BLaER1 treated with 17β-estradiol and CSF1 and Interleukin-3, amounts not matched to agents 10 nM and 100 nM (cell line): Measurements from ENCODE around the gene GJA10.
"Not testable (repeated sequence)": the region's sequence is repeated elsewhere in the genome, so short reads cannot be mapped to it uniquely, and the experiment has no call there.

ENCODE experiments used
- H3K27ac ChIP-seq, 11 experiments: shearing (Covaris generic); formaldehyde crosslinking; 2 replicates each; pipeline ENCODE4 v1.8.1; 2022
- H3K27me3 ChIP-seq, 11 experiments: shearing (Covaris generic); formaldehyde crosslinking; 2 replicates each; pipeline ENCODE4 v1.8.1; 2022
- H3K36me3 ChIP-seq, 11 experiments: shearing (Covaris generic); formaldehyde crosslinking; 2 replicates each; pipeline ENCODE4 v1.8.1; 2022
- H3K4me1 ChIP-seq, 10 experiments: shearing (Covaris generic); formaldehyde crosslinking; 2 replicates each; pipeline ENCODE4 v1.8.1; 2022
- H3K4me2 ChIP-seq, 11 experiments: shearing (Covaris generic); formaldehyde crosslinking; 2 replicates each; pipeline ENCODE4 v1.8.1; 2022
- H3K4me3 ChIP-seq, 10 experiments: shearing (Covaris generic); formaldehyde crosslinking; 2 replicates each; pipeline ENCODE4 v1.8.1; 2022
- H3K9ac ChIP-seq, 11 experiments: shearing (Covaris generic); formaldehyde crosslinking; 2 replicates each; pipeline ENCODE4 v1.8.1; 2022
- H3K9me3 ChIP-seq, 11 experiments: shearing (Covaris generic); formaldehyde crosslinking; replicated peaks in 1 of 11; 2 replicates each; pipeline ENCODE4 v1.8.1; 2022
- H4K20me1 ChIP-seq, 11 experiments: shearing (Covaris generic); formaldehyde crosslinking; 2 replicates each; pipeline ENCODE4 v1.8.1; 2022
- Cebpa-rat ChIP-seq, 11 experiments: shearing (Covaris generic); IDR thresholded peaks; 2 replicates each; pipeline ENCODE4 v1.8.1; 2022

The GJA10 gene

DNA sequence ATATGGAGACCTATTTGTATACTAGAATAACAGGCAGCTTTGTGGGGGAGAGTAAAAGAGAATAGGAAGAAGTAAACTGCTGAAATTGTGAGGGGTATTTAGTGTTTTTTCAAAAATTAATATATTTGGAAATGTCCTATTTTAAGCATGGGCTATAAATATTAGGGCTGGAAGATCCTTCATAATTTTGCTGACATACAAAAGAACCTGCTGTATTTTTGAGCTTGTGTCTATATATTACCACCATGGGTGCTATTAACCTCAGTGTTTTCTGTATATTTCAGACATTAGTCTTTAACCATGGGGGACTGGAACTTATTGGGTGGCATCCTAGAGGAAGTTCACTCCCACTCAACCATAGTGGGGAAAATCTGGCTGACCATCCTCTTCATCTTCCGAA lies at the start of gene GJA10:
GJA10 (plus strand) TSS at position 301 of the 400 bp plus-strand sequence; CDS start at position 301, 0 bp downstream.
- TF ChIP-seq Cebpa-rat (IDR thresholded peaks at IDR 0.05), result no peak
- no peaks in the 10 kb centered on the region for H3K4me1 ChIP-seq
- no peak within 1 kb of the TSS for H3K27ac ChIP-seq
- H3K4me2 ChIP-seq, result no peak within 1 kb of the TSS
- H4K20me1 ChIP-seq, result no peaks in the 10 kb centered on the region
- no peaks in the 10 kb centered on the region for H3K27me3 ChIP-seq
- no peak within 1 kb of the TSS for H3K4me3 ChIP-seq
- H3K36me3 ChIP-seq, result no peaks in the 10 kb centered on the region
- no peaks in the 10 kb centered on the region for H3K9me3 ChIP-seq
- no peak within 1 kb of the TSS for H3K9ac ChIP-seq

DNA sequence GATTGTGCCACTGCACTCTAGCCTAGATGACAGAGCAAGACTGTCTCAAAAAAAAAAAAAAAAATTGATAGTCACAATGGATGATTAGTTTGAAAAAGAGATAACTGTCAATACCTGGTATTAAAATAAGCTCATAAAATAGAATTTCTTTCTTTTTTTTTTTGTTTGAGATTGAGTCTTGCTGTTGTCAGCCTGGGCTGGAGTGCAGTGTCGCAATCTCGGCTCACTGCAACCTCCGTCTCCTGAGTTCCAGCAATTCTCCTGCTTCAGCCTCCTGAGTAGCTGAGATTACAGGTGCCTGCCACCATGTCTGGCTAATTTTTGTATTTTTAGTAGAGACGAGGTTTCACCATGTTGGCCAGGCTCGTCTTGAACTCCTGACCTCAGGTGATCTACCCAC lies 46.8 kb upstream of the GJA10 start:
- not testable (repeated sequence) for H3K4me1 ChIP-seq, H3K9me3 ChIP-seq, H3K4me2 ChIP-seq, H4K20me1 ChIP-seq, H3K27ac ChIP-seq, H3K27me3 ChIP-seq, H3K9ac ChIP-seq, H3K4me3 ChIP-seq
- peaks cover 0 to 44% (median 9%) of the 10 kb centered on the region in 11 experiments; a peak in 11 of 22 replicates for H3K36me3 ChIP-seq

GRCh38 chr6:89853068-89853467 lies 41.2 kb upstream of the GJA10 start:
- no peaks in the 10 kb centered on the region for H4K20me1 ChIP-seq
- no peak overlapping the region for H3K27ac ChIP-seq
- no peaks in the 10 kb centered on the region for H3K9me3 ChIP-seq
- no peak overlapping the region for H3K4me2 ChIP-seq
- peaks cover 0 to 3% (median 0%) of the 10 kb centered on the region in 10 experiments; a peak in 2 of 20 replicates for H3K4me1 ChIP-seq
- H3K36me3 ChIP-seq, result peaks cover 25 to 80% (median 44%) of the 10 kb centered on the region in 11 experiments; a peak in 19 of 22 replicates
- TF ChIP-seq Cebpa-rat (IDR thresholded peaks at IDR 0.05), result no peak
- H3K27me3 ChIP-seq, result no peaks in the 10 kb centered on the region
- no peak overlapping the region for H3K9ac ChIP-seq
- no peak overlapping the region for H3K4me3 ChIP-seq

- no peaks in the 10 kb centered on the region for H3K9me3 ChIP-seq
- no peaks in the 10 kb centered on the region for H3K27me3 ChIP-seq
- no peak overlapping the region for H3K27ac ChIP-seq
- H3K4me1 ChIP-seq, result peaks cover 0 to 22% (median 0%) of the 10 kb centered on the region in 10 experiments; a peak in 5 of 20 replicates
- no peak overlapping the region for H3K9ac ChIP-seq
- no peak overlapping the region for H3K4me3 ChIP-seq
- H3K36me3 ChIP-seq, result peaks cover 30 to 93% (median 69%) of the 10 kb centered on the region in 11 experiments; a peak in 21 of 22 replicates
- H3K4me2 ChIP-seq, result 0 out of 22 replicates have a peak overlapping the region, but pooled peaks of 1 of the 11 experiments have one; percentile 6
- no peaks in the 10 kb centered on the region for H4K20me1 ChIP-seq
- no peak for TF ChIP-seq Cebpa-rat (IDR thresholded peaks at IDR 0.05)
Observed at GRCh38 chr6:89858041-89858440, 36.2 kb upstream of the GJA10 start.

DNA sequence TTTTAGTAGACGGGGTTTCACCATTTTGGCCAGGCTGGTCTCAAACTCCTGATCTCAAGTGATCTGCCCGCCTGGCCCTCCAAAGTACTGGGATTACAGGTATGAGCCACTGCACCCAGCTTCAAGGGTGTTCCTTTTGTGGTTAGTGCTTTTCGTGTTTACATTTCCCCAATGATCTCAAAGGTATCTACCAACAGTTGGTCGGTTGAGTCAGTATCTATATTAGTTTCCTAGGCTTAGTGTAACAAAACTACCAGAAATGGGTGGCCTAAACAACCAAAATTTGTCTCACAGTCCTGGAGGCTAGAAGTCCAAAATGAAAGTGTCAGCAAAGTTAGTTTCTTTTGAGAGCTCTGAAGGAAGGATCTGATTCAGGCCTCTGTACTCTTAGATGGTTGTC lies 34.5 kb upstream of the GJA10 start:
- no peak for TF ChIP-seq Cebpa-rat (IDR thresholded peaks at IDR 0.05)
- Histone ChIP-seq H3K27ac (no peak overlapping the region), H3K9ac (no peak overlapping the region), H3K4me1 (peaks cover 0 to 22% (median 0%) of the 10 kb centered on the region in 10 experiments; a peak in 5 of 20 replicates), H3K36me3 (peaks cover 13 to 93% (median 75%) of the 10 kb centered on the region in 11 experiments; a peak in 20 of 22 replicates), H3K27me3 (no peaks in the 10 kb centered on the region), H3K4me3 (no peak overlapping the region), H3K9me3 (no peaks in the 10 kb centered on the region), H3K4me2 (peak overlapping the region in 2 of 11 experiments; percentile 33 to 37; a peak in 2 of 22 replicates), H4K20me1 (no peaks in the 10 kb centered on the region)

- Histone ChIP-seq H3K4me1 (peaks cover 0 to 22% (median 0%) of the 10 kb centered on the region in 10 experiments; a peak in 5 of 20 replicates), H3K36me3 (peaks cover 14 to 100% (median 84%) of the 10 kb centered on the region in 11 experiments; a peak in 21 of 22 replicates), H3K9me3 (no peaks in the 10 kb centered on the region), H3K9ac (no peak overlapping the region), H3K27me3 (no peaks in the 10 kb centered on the region), H4K20me1 (no peaks in the 10 kb centered on the region), H3K4me2 (no peak overlapping the region), H3K27ac (no peak overlapping the region), H3K4me3 (no peak overlapping the region)
- TF ChIP-seq Cebpa-rat (IDR thresholded peaks at IDR 0.05), result no peak
Observed at GRCh38 chr6:89862273-89862672, 32.0 kb upstream of the GJA10 start.

DNA sequence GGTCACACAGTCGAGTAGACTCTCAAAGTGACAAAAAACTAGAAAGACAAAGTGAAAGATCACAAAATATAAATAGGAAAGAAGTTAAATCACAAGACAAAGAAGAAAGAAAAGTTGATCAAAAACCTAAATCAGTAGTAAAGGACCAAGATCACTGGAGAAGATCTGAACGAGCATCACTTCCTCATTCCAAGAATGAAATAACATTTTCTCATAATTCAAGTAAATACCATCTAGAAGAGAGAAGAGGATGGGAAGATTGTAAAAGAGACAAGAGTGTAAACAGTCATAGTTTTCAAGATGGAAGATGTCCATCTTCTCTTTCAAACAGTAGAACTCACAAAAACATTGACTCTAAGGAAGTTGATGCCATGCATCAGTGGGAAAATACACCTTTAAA lies 31.6 kb upstream of the GJA10 start:
- Histone ChIP-seq H4K20me1 (no peaks in the 10 kb centered on the region), H3K9me3 (no peaks in the 10 kb centered on the region), H3K4me2 (no peak overlapping the region), H3K27me3 (no peaks in the 10 kb centered on the region), H3K27ac (no peak overlapping the region), H3K9ac (no peak overlapping the region), H3K36me3 (peaks cover 18 to 100% (median 84%) of the 10 kb centered on the region in 11 experiments; a peak in 21 of 22 replicates), H3K4me3 (no peak overlapping the region), H3K4me1 (peaks cover 0 to 22% (median 0%) of the 10 kb centered on the region in 10 experiments; a peak in 5 of 20 replicates)
- TF ChIP-seq Cebpa-rat (IDR thresholded peaks at IDR 0.05), result no peak

DNA sequence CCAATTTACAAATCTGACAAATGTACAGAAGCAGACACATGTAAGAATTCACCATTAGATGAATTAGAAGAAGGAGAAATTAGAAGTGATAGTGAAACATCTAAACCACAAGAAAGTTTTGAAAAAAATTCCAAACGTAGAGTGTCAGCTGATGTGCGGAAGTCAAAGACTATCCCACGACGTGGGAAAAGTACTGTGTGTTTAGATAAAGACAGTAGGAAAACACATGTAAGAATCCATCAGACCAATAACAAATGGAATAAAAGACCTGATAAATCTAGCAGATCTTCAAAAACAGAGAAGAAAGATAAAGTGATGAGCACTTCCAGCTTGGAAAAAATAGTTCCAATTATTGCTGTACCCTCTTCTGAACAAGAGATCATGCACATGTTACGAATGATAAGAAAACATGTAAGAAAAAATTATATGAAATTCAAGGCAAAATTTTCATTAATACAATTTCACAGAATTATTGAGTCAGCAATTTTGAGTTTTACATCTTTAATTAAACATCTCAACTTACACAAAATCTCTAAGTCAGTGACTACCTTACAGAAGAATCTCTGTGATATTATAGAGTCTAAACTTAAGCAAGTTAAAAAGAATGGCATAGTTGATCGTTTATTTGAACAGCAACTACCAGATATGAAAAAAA lies 28.1 kb upstream of the GJA10 start:
- H3K4me2 ChIP-seq, result no peak overlapping the region
- H3K9me3 ChIP-seq, result no peaks in the 10 kb centered on the region
- no peak overlapping the region for H3K4me3 ChIP-seq
- H3K36me3 ChIP-seq, result peaks cover 16 to 95% (median 74%) of the 10 kb centered on the region in 11 experiments; a peak in 21 of 22 replicates
- H3K27ac ChIP-seq, result no peak overlapping the region
- no peaks in the 10 kb centered on the region for H4K20me1 ChIP-seq
- peaks cover 0 to 8% (median 0%) of the 10 kb centered on the region in 10 experiments; a peak in 2 of 20 replicates for H3K4me1 ChIP-seq
- H3K9ac ChIP-seq, result no peak overlapping the region
- H3K27me3 ChIP-seq, result no peaks in the 10 kb centered on the region
- no peak for TF ChIP-seq Cebpa-rat (IDR thresholded peaks at IDR 0.05)

DNA sequence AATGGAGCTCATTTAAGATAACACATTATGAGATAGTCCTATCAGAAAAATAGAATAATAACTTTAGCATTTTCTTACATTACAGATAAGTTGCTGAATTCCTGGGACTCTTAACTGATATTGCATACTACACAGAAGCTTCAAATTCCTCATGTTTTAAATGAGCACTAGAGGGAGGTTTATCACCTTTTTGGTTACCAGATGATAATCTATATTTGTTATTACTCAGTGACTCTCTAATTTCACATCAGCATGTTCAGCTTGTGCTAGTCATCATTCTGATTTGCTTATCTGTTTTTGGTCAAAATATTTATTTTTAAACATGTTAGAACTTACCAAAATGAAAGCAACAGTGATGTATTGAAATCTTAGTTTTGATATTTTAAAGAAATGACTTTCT lies 20.5 kb upstream of the GJA10 start:
- Histone ChIP-seq H3K4me3 (no peak overlapping the region), H3K4me2 (no peak overlapping the region), H3K9me3 (no peaks in the 10 kb centered on the region), H3K9ac (no peak overlapping the region), H3K4me1 (no peaks in the 10 kb centered on the region), H4K20me1 (no peaks in the 10 kb centered on the region), H3K27ac (no peak overlapping the region), H3K27me3 (no peaks in the 10 kb centered on the region), H3K36me3 (peaks cover 0 to 36% (median 25%) of the 10 kb centered on the region in 11 experiments; a peak in 17 of 22 replicates)
- no peak for TF ChIP-seq Cebpa-rat (IDR thresholded peaks at IDR 0.05)

GRCh38 chr6:89874438-89874837 lies 19.8 kb upstream of the GJA10 start:
- Histone ChIP-seq H3K9ac (no peak overlapping the region), H3K4me1 (no peaks in the 10 kb centered on the region), H3K4me2 (no peak overlapping the region), H3K27ac (no peak overlapping the region), H3K27me3 (no peaks in the 10 kb centered on the region), H3K4me3 (no peak overlapping the region), H4K20me1 (no peaks in the 10 kb centered on the region), H3K36me3 (peaks cover 0 to 29% (median 19%) of the 10 kb centered on the region in 11 experiments; a peak in 16 of 22 replicates), H3K9me3 (no peaks in the 10 kb centered on the region)
- no peak for TF ChIP-seq Cebpa-rat (IDR thresholded peaks at IDR 0.05)
